Measurements from ENCODE around the gene TLE4. TPM values are rescaled to one million over a fixed set of nuclear protein-coding genes. Genes with fewer than 3 reads are reported as not detected.

The TLE4 gene
- total RNA-seq, 1 experiment from 2014 or later, result 8.7 TPM

- Mint-ChIP-seq H3K4me1 (ENCODE audit: insufficient read depth, unreplicated experiment) (peaks cover 3% of the 10 kb centered on the region), H3K9me3 (ENCODE audit: unreplicated experiment) (no peaks in the 10 kb centered on the region), H3K36me3 (ENCODE audit: insufficient read depth, unreplicated experiment) (peaks cover 13% of the 10 kb centered on the region), H3K4me3 (ENCODE audit: unreplicated experiment) (no peak overlapping the region), H3K27ac (ENCODE audit: low read depth, unreplicated experiment) (no peak overlapping the region), H3K27me3 (ENCODE audit: insufficient read depth, unreplicated experiment) (no peaks in the 10 kb centered on the region)
- ChIA-PET CTCF (interaction anchor here (0.6 kb wide), 1 partner anchor 23 kb away, joined by 3 read pairs; no protein-coding TSS in a partner anchor), POLR2A (interaction anchor here (0.8 kb wide), 1 partner anchor 10 kb away, joined by 3 read pairs; the partner anchor contains the start of gene TLE4)
- no TSS peak for BruUV-seq (replicated peaks)
- intact Hi-C loops (cut with micrococcal nuclease), result no loop called here
- no peak for DNase-seq (ENCODE audit: unreplicated experiment)
- TF ChIP-seq, protein P1, sequence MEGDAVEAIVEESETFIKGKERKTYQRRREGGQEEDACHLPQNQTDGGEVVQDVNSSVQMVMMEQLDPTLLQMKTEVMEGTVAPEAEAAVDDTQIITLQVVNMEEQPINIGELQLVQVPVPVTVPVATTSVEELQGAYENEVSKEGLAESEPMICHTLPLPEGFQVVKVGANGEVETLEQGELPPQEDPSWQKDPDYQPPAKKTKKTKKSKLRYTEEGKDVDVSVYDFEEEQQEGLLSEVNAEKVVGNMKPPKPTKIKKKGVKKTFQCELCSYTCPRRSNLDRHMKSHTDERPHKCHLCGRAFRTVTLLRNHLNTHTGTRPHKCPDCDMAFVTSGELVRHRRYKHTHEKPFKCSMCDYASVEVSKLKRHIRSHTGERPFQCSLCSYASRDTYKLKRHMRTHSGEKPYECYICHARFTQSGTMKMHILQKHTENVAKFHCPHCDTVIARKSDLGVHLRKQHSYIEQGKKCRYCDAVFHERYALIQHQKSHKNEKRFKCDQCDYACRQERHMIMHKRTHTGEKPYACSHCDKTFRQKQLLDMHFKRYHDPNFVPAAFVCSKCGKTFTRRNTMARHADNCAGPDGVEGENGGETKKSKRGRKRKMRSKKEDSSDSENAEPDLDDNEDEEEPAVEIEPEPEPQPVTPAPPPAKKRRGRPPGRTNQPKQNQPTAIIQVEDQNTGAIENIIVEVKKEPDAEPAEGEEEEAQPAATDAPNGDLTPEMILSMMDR (IDR thresholded peaks at IDR 0.05; ENCODE audit: unreplicated experiment), result no peak
These were observed 10.0 kb downstream of the TLE4 start for GRCh38 chr9:79581794-79582193.

GRCh38 chr9:79583952-79584654 is 12.3 kb downstream of the TLE4 start:
- ChIA-PET CTCF (interaction anchor here (0.6 to 0.9 kb wide), 3 partner anchors 12 to 145 kb away, joined by 3 read pairs; no protein-coding TSS in a partner anchor), POLR2A (interaction anchor here (0.8 to 2.0 kb wide), 2 partner anchors 9 to 12 kb away, joined by 3 to 6 read pairs; partner anchors contain the start of gene TLE4)
- BruUV-seq (replicated peaks), result no TSS peak
- TF ChIP-seq, protein P1 (IDR thresholded peaks at IDR 0.05; ENCODE audit: unreplicated experiment), result no peak
- peaks cover 3% of the 10 kb centered on the region for H3K4me1 Mint-ChIP-seq (ENCODE audit: insufficient read depth, unreplicated experiment)
- no peak for DNase-seq (ENCODE audit: unreplicated experiment)
- no peaks in the 10 kb centered on the region for H3K9me3 Mint-ChIP-seq (ENCODE audit: unreplicated experiment)
- no peaks in the 10 kb centered on the region for H3K27me3 Mint-ChIP-seq (ENCODE audit: insufficient read depth, unreplicated experiment)
- no peak overlapping the region for H3K4me3 Mint-ChIP-seq (ENCODE audit: unreplicated experiment)
- intact Hi-C loops (cut with micrococcal nuclease), result no loop called here
- H3K36me3 Mint-ChIP-seq (ENCODE audit: insufficient read depth, unreplicated experiment), result peaks cover 7% of the 10 kb centered on the region
- H3K27ac Mint-ChIP-seq (ENCODE audit: low read depth, unreplicated experiment), result no peak overlapping the region

GRCh38 chr9:79584655-79584982 is 12.9 kb downstream of the TLE4 start:
- TF ChIP-seq, protein P1 (IDR thresholded peaks at IDR 0.05; ENCODE audit: unreplicated experiment), result no peak
- CTCF ChIA-PET, result interaction anchor here (0.6 to 0.9 kb wide), 4 partner anchors 11 to 145 kb away, joined by 3 read pairs; no protein-coding TSS in a partner anchor
- peaks cover 7% of the 10 kb centered on the region for H3K36me3 Mint-ChIP-seq (ENCODE audit: insufficient read depth, unreplicated experiment)
- H3K27ac Mint-ChIP-seq (ENCODE audit: low read depth, unreplicated experiment), result no peak overlapping the region
- no TSS peak for BruUV-seq (replicated peaks)
- H3K4me1 Mint-ChIP-seq (ENCODE audit: insufficient read depth, unreplicated experiment), result peaks cover 3% of the 10 kb centered on the region
- H3K27me3 Mint-ChIP-seq (ENCODE audit: insufficient read depth, unreplicated experiment), result no peaks in the 10 kb centered on the region
- POLR2A ChIA-PET, result interaction anchor here (0.8 to 2.0 kb wide), 2 partner anchors 8 to 13 kb away, joined by 3 to 6 read pairs; partner anchors contain the start of gene TLE4
- no peaks in the 10 kb centered on the region for H3K9me3 Mint-ChIP-seq (ENCODE audit: unreplicated experiment)
- DNase-seq (ENCODE audit: unreplicated experiment), result no peak
- intact Hi-C loops (cut with micrococcal nuclease), result no loop called here
- H3K4me3 Mint-ChIP-seq (ENCODE audit: unreplicated experiment), result no peak overlapping the region

DNA sequence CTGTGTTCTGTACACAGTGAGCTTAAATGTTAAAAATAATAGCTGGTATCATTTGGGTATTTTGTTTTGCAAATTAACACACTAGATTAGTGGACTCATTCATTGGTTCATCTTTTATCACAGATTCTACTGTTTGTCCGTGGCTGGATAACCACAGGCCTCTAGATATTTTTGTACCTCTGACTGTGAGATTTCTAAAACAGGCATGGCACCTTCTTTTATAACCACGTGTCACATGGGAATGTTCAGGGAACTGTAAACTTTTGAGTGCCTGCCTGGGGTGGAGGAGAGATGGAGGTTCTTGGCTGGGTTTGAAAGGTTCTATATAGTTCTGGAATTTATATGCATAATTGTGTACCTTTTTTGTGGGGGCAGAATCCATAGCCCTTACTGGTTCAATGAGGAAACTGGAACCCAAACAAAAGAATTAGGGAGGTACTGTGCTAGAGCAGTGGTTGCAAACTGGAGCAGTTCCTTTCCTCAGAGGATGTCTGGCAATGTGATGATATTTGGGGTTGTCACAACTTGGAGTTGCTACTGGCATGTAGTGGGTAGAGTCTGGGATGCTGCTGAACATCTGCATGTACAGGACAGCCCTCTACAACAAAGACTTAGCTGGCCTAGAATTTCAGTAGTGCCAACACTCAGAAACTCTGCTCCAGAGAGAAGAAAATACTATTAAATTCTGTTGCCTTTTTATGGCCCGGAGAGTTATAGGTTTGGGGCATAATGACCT is 16.9 kb downstream of the TLE4 start:
- Mint-ChIP-seq H3K9me3 (ENCODE audit: unreplicated experiment) (no peaks in the 10 kb centered on the region), H3K27ac (ENCODE audit: low read depth, unreplicated experiment) (no peak overlapping the region), H3K36me3 (ENCODE audit: insufficient read depth, unreplicated experiment) (peaks cover 7% of the 10 kb centered on the region), H3K27me3 (ENCODE audit: insufficient read depth, unreplicated experiment) (no peaks in the 10 kb centered on the region), H3K4me1 (ENCODE audit: insufficient read depth, unreplicated experiment) (peaks cover 9% of the 10 kb centered on the region), H3K4me3 (ENCODE audit: unreplicated experiment) (no peak overlapping the region)
- no TSS peak for BruUV-seq (replicated peaks)
- CTCF ChIA-PET, result interaction anchor here (0.6 kb wide), 1 partner anchor 455 kb away, joined by 3 read pairs; no protein-coding TSS in a partner anchor
- TF ChIP-seq, protein P1 (IDR thresholded peaks at IDR 0.05; ENCODE audit: unreplicated experiment), result no peak
- no peak for DNase-seq (ENCODE audit: unreplicated experiment)
- POLR2A ChIA-PET, result no interaction called here
- intact Hi-C loops (cut with micrococcal nuclease), result no loop called here
